Smooth muscle cell of the brain vasculature (primary cell): Measurements from ENCODE around the gene RPGRIP1.
"Not testable (repeated sequence)": the region's sequence is repeated elsewhere in the genome, so short reads cannot be mapped to it uniquely, and the experiment has no call there.

Experiments
- DNase-seq: peaks from one replicate; pipeline ENCODE4 v3.0.0-alpha.2; 2012; ENCODE audit warnings: low read depth, low spot score

Gene RPGRIP1

GRCh38 chr14:21299562-21300130 lies 19.8 kb downstream of the RPGRIP1 start:
- no peak for DNase-seq

GRCh38 chr14:21300892-21301291 lies 21.0 kb downstream of the RPGRIP1 start:
- DNase-seq: no peak

- DNase-seq: no peak
These were observed 22.3 kb downstream of the RPGRIP1 start for GRCh38 chr14:21302013-21302835.

- DNase-seq: not testable (repeated sequence)
These were observed 22.9 kb downstream of the RPGRIP1 start for GRCh38 chr14:21302836-21303140.

- DNase-seq: no peak
These were observed 27.8 kb downstream of the RPGRIP1 start for GRCh38 chr14:21307637-21308036.

GRCh38 chr14:21308132-21308478 lies 28.2 kb downstream of the RPGRIP1 start:
- no peak for DNase-seq

- peak; percentile 18 for DNase-seq
These were observed 28.8 kb downstream of the RPGRIP1 start for GRCh38 chr14:21308479-21309237.

GRCh38 chr14:21309238-21309636 lies 29.4 kb downstream of the RPGRIP1 start:
- no peak for DNase-seq

GRCh38 chr14:21309956-21310355 lies 30.1 kb downstream of the RPGRIP1 start:
- no peak for DNase-seq

- no peak for DNase-seq
These were observed 31.7 kb downstream of the RPGRIP1 start for GRCh38 chr14:21311614-21312013.

GRCh38 chr14:21313512-21313911 lies 33.6 kb downstream of the RPGRIP1 start:
- DNase-seq: no peak

- no peak for DNase-seq
These were observed 37.5 kb downstream of the RPGRIP1 start for GRCh38 chr14:21317398-21317797.

- DNase-seq: no peak
These were observed 41.0 kb downstream of the RPGRIP1 start for GRCh38 chr14:21320913-21321312.

- no peak for DNase-seq
These were observed 42.8 kb downstream of the RPGRIP1 start for GRCh38 chr14:21322716-21323115.

- no peak for DNase-seq
These were observed 47.1 kb downstream of the RPGRIP1 start for GRCh38 chr14:21326972-21327371.
